NB4 (cell line): ENCODE measurements around the gene SLC13A2.

Experiments
- CTCF ChIP-seq: IDR thresholded peaks from one replicate; pipeline ENCODE4 v1.5.1; 2012; ENCODE audit warnings: low read depth, low read length
- POLR2A ChIP-seq: IDR thresholded peaks from 2 replicates; pipeline ENCODE4 v1.6.1; 2011; ENCODE audit warnings: mild to moderate bottlenecking; ENCODE audit not compliant: insufficient read length; ENCODE audit errors: extremely low read depth
- TF ChIP-seq, protein P1 (sequence below): IDR thresholded peaks from 2 replicates; pipeline ENCODE4 v1.6.1; 2011; ENCODE audit warnings: low read depth, low read length

- no peak for TF ChIP-seq CTCF
- TF ChIP-seq POLR2A = no peak
- TF ChIP-seq, protein P1, sequence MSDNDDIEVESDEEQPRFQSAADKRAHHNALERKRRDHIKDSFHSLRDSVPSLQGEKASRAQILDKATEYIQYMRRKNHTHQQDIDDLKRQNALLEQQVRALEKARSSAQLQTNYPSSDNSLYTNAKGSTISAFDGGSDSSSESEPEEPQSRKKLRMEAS = no peak
Measured at GRCh38 chr17:28472871-28473497, 460 bp upstream of the SLC13A2 start.
